ENCODE data around the gene TBC1D5.
"Not testable (repeated sequence)": the region's sequence is repeated elsewhere in the genome, so short reads cannot be mapped to it uniquely, and the experiment has no call there.

The TBC1D5 gene

GRCh38 chr3:17581421-17582080 lies 160.9 kb downstream of the TBC1D5 start:
- no peak for DNase-seq

- DNase-seq: no peak
Observed at GRCh38 chr3:17580901-17581300, 161.5 kb downstream of the TBC1D5 start.

- no peak for DNase-seq
Observed at GRCh38 chr3:17579289-17580031, 163.0 kb downstream of the TBC1D5 start.

GRCh38 chr3:17577796-17578520 lies 164.5 kb downstream of the TBC1D5 start:
- DNase-seq: no peak

- DNase-seq: no peak
Observed at GRCh38 chr3:17573396-17573795, 169.0 kb downstream of the TBC1D5 start.

GRCh38 chr3:17571686-17572085 lies 170.7 kb downstream of the TBC1D5 start:
- no peak for DNase-seq

GRCh38 chr3:17562845-17563244 lies 179.6 kb downstream of the TBC1D5 start:
- DNase-seq: no peak

GRCh38 chr3:17558565-17558964 lies 183.9 kb downstream of the TBC1D5 start:
- DNase-seq: no peak

- no peak for DNase-seq
Observed at GRCh38 chr3:17557749-17558463, 184.5 kb downstream of the TBC1D5 start.

- DNase-seq: no peak
Observed at GRCh38 chr3:17555525-17555924, 186.9 kb downstream of the TBC1D5 start.

- no peak for DNase-seq
Observed at GRCh38 chr3:17554078-17554477, 188.4 kb downstream of the TBC1D5 start.

- DNase-seq: no peak
Observed at GRCh38 chr3:17553080-17553479, 189.4 kb downstream of the TBC1D5 start.

GRCh38 chr3:17552351-17552750 lies 190.1 kb downstream of the TBC1D5 start:
- DNase-seq: no peak

- no peak for DNase-seq
Observed at GRCh38 chr3:17551895-17552294, 190.5 kb downstream of the TBC1D5 start.

GRCh38 chr3:17551333-17551732 lies 191.1 kb downstream of the TBC1D5 start:
- DNase-seq: no peak

GRCh38 chr3:17550624-17551023 lies 191.8 kb downstream of the TBC1D5 start:
- DNase-seq: no peak

- no peak for DNase-seq
Observed at GRCh38 chr3:17546500-17547255, 195.8 kb downstream of the TBC1D5 start.

GRCh38 chr3:17544632-17545031 lies 197.8 kb downstream of the TBC1D5 start:
- DNase-seq: no peak

GRCh38 chr3:17542591-17542990 lies 199.8 kb downstream of the TBC1D5 start:
- DNase-seq: no peak

- DNase-seq: no peak
Observed at GRCh38 chr3:17539436-17539835, 203.0 kb downstream of the TBC1D5 start.

GRCh38 chr3:17535274-17535673 lies 207.2 kb downstream of the TBC1D5 start:
- DNase-seq: no peak

- not testable (repeated sequence) for DNase-seq
Observed at GRCh38 chr3:17532446-17532845, 210.0 kb downstream of the TBC1D5 start.

All from activated CD4-positive, alpha-beta T cell treated with anti-CD3 and anti-CD28 coated beads for 1 hour (primary cell).